Psoas muscle (tissue), 8 donors: ENCODE results near the gene SEPHS2. TPM values are rescaled to one million over a fixed set of nuclear protein-coding genes. Genes with fewer than 3 reads are reported as not detected.

Source experiments
- ATAC-seq, 4 donors: fragments of 200-7000 bp; cut with Tn5 transposase; one replicate each; pipeline ENCODE4 v1.9.1; 2020; ENCODE audit warnings: moderate library complexity in 3 of 4, mild to moderate bottlenecking in 2 of 4
- DNase-seq, 2 donors: peaks; one replicate each; pipeline ENCODE4 v3.0.0-alpha.2; 2020
- H3K27ac ChIP-seq: fragments of 200-600 bp; one replicate; pipeline ENCODE4 v1.8.0; 2022
- H3K27me3 ChIP-seq, 3 donors: fragments of 200-600 bp in 1 of 3; one replicate each; pipeline versions ENCODE4 v1.6.1 to v1.8.0; 2013 to 2022; ENCODE audit warnings: low read length in 2 of 3, mild to moderate bottlenecking in 2 of 3, moderate library complexity in 1 of 3; ENCODE audit not compliant: insufficient read depth in 3 of 3
- H3K36me3 ChIP-seq, 2 donors: fragments of 200-600 bp in 1 of 2; one replicate each; pipeline versions ENCODE4 v1.6.1 to v1.8.0; 2013 to 2022; ENCODE audit warnings: low read depth in 1 of 2, mild to moderate bottlenecking in 1 of 2, moderate library complexity in 1 of 2; ENCODE audit not compliant: insufficient read depth in 1 of 2
- H3K4me1 ChIP-seq: fragments of 200-600 bp; one replicate; pipeline ENCODE4 v1.8.0; 2022
- H3K4me3 ChIP-seq: fragments of 200-600 bp; one replicate; pipeline ENCODE4 v1.8.0; 2022; ENCODE audit warnings: mild to moderate bottlenecking
- H3K9me3 ChIP-seq: fragments of 200-600 bp; one replicate; pipeline ENCODE4 v1.8.0; 2022
- CTCF ChIP-seq: fragments of 200-600 bp; IDR thresholded peaks from one replicate; pipeline ENCODE4 v1.8.0; 2022; ENCODE audit warnings: antibody characterized with exemption
- WGBS, 3 donors: extraction: QIAGEN DNeasy Blood & Tissue Kit; methylation state at CpG; one replicate each; pipeline versions ENCODE4 v1.1.6 to v1.1.7; 2013; 5-methylcytosine and 5-hydroxymethylcytosine counted together
- intact Hi-C, 2 donors: fragments of 100-400 bp; cut with DNase I; formaldehyde crosslinking; loops; one replicate each; pipeline versions ENCODE4 v1.11.0 to v1.14.2; 2022
- polyA plus RNA-seq, 3 donors: library from polyadenylated mRNA; stranded (reverse); fragments of 200-250 nt; gene quantifications; one replicate each; pipeline ENCODE4 v1.2.3, GENCODE V29; 2013
- total RNA-seq, 4 donors: library from RNA; stranded (reverse); fragmentation: NEBNext Ultra II Directional in 2 of 4; extraction: Animal tissue kit (Norgen Biotek cat#: 25700) in 2 of 4; gene quantifications; one replicate each; pipeline versions ENCODE4 v1.2.1 to v1.2.4, GENCODE V29; 2021 to 2023
- donor health status: healthy with polysubstance abuse.
- donor health status: DM: no; HTN: no; CAD: no; lungs with moderate emphysema.
- donor health status: Bipolar disorder and iron deficiency.
- donor health status: healthy.
- donor health status: DM: yes; HTN: yes; CAD: no.
- donor health status: DM: no; HTN: no; CAD: no.
- donor health status: DM: no; HTN: no; CAD: no.
- donor health status: DM: yes; HTN: yes; CAD: no.

The SEPHS2 gene
- total and polyA plus RNA-seq, 7 donors, result 25.4 to 96.7 (median 59.8) TPM

GRCh38 chr16:30414159-30414558 is 31.5 kb downstream of the SEPHS2 start:
- H3K9me3 ChIP-seq, result no peaks in the 10 kb centered on the region
- peaks cover 6% of the 10 kb centered on the region for H3K4me1 ChIP-seq
- TF ChIP-seq CTCF, result no peak
- WGBS, 3 donors, result 48 to 72% (median 48%) methylated on average over 5 of the region's 5 CpGs
- intact Hi-C loops, result no loop called here
- peak overlapping the region; percentile 50 for H3K27ac ChIP-seq
- H3K36me3 ChIP-seq, result peaks cover 2 to 38% of the 10 kb centered on the region in 2 donors
- H3K27me3 ChIP-seq, result no peaks in the 10 kb centered on the region
- DNase-seq (no peak), ATAC-seq (peak in 3 of 4 donors; percentile 15 to 41 (median 29))
- no peak overlapping the region for H3K4me3 ChIP-seq

DNA sequence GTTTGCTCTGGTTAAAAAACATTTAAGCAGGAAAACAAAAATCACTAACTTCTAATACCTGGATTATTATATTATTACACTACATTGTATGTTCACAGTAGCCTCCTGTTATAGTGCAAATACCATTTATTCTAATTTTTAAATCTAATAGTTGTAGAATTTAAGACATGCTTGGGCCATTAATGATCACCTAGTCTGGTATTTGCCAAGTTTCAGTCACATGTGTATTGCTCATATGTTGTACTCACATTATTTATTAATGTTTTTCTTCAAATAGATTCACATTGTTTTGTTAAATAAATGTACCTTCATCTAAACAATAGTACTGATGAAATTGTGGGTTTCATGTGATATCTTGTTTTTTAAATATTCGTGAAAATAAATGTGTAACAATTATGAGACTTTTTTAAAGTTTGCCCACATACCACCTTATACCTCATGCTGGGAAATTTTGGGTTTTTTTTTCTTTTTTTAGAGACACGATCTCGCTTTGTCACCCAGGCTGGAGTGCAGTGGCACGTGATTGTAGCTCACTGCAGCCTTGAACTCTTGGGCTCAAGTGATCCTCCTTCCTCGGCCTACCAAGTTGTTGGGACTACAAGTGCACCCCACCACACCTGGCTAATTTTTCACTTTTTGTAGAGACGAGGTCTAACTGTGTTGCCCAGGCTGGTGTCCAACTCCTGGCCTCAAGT is 32.4 kb downstream of the SEPHS2 start:
- no peak for TF ChIP-seq CTCF
- no peak overlapping the region for H3K4me3 ChIP-seq
- intact Hi-C loops, result no loop called here

DNA sequence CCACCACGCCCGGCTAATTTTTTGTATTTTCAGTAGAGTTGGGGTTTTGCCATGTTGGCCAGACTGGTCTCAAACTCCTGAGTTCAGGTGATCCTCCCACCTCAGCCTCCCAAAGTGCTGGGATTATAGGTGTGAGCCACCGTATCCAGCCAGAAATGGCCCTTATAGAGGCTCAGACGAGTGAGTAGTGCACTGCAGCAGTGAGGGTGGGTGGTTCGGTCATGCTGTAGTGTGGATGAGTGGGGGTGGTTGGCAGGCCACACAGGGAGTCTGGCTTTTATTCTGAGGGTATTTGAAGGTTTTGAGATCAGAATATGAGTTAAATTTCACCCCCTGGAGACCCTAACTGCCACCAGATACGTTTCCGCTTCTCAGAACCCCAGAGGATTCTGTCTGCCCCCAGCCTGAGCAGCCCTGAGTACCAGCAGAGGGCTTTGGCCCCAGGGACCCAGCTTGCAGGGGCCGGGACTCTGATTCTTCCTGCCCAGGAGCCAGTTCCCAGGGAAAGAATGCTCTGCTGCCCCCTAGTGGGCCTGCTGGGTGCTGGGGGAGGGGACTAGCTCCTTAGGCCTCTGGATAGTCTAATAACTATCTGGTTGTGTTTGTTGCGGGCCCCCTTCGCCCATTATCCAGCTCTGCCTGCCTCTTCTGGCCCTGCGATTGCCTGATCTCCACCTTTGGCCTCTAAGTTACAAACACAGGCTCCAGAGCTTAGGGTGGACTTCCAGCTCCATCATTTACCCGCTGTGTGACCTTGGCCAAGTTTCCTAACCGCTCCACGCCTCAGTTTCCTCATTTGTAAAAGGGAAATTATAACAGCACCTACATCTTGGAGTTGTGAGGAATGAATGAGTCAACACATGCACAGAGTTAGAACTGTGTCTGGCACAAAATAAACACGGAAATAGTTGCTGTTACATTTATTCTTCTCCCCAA is 36.3 kb downstream of the SEPHS2 start:
- Histone ChIP-seq H3K27me3 (no peaks in the 10 kb centered on the region), H3K36me3 (peaks cover 2 to 42% of the 10 kb centered on the region in 2 donors), H3K27ac (no peak overlapping the region), H3K4me3 (no peak overlapping the region), H3K9me3 (no peaks in the 10 kb centered on the region), H3K4me1 (peaks cover 21% of the 10 kb centered on the region)
- TF ChIP-seq CTCF, result peak; percentile 96
- intact Hi-C loops, result loop anchor here in 1 of 2 donors (5.0 to 10.0 kb wide), 2 partner anchors 37 to 315 kb away; partner anchors contain the start of genes MYL11, TBC1D10B, TBX6 and YPEL3
- peak; percentile 91 to 96 for DNase-seq
- 38 to 50% (median 41%) methylated on average over 15 of the region's 15 CpGs for WGBS, 3 donors
- peak; percentile 76 to 78 (median 78) for ATAC-seq

More for the DNA sequence above, 32.4 kb downstream of the SEPHS2 start:
- Histone ChIP-seq H3K9me3 (no peaks in the 10 kb centered on the region), H3K27ac (peak overlapping the region; percentile 50), H3K36me3 (peaks cover 2 to 44% of the 10 kb centered on the region in 2 donors), H3K27me3 (no peaks in the 10 kb centered on the region), H3K4me1 (peaks cover 15% of the 10 kb centered on the region)
- 79 to 88% (median 82%) methylated on average over 6 of the region's 6 CpGs for WGBS, 3 donors
- DNase-seq (no peak), ATAC-seq (no peak)

GRCh38 chr16:30407804-30408534 is 37.7 kb downstream of the SEPHS2 start:
- peak in 2 of 4 donors; percentile 41 to 43 for ATAC-seq
- TF ChIP-seq CTCF, result no peak
- H3K9me3 ChIP-seq, result no peaks in the 10 kb centered on the region

More at GRCh38 chr16:30407804-30408534, 37.7 kb downstream of the SEPHS2 start:
- Histone ChIP-seq H3K4me3 (peak overlapping the region; percentile 69), H3K27ac (peak overlapping the region; percentile 83), H3K36me3 (peaks cover 0 to 28% of the 10 kb centered on the region in 2 donors), H3K4me1 (peaks cover 21% of the 10 kb centered on the region), H3K27me3 (no peaks in the 10 kb centered on the region)
- no peak for DNase-seq
- WGBS, 3 donors, result 9 to 36% (median 14%) methylated on average over 7 to 19 of the region's 19 CpGs
- intact Hi-C loops, result loop anchor here in 1 of 2 donors (5.0 to 10.0 kb wide), 2 partner anchors 36 to 313 kb away; partner anchors contain the start of genes MYL11, TBC1D10B, TBX6 and YPEL3
